DMS 273 (cell line): ENCODE measurements around the gene SMC1B.
"Not testable (repeated sequence)": the region's sequence is repeated elsewhere in the genome, so short reads cannot be mapped to it uniquely, and the experiment has no call there.

Experiments used
- DNase-seq: peaks from one replicate; lab custom pipeline; 2025; ENCODE audit not compliant: unreplicated experiment; lab: John Stamatoyannopoulos, UW

Gene SMC1B

GRCh38 chr22:45422237-45422983 lies 9.0 kb upstream of the SMC1B start:
- DNase-seq = no peak

- no peak for DNase-seq
Observed at GRCh38 chr22:45421349-45422055, 8.1 kb upstream of the SMC1B start.

GRCh38 chr22:45420539-45420938 lies 7.1 kb upstream of the SMC1B start:
- no peak for DNase-seq

GRCh38 chr22:45420011-45420410 lies 6.6 kb upstream of the SMC1B start:
- no peak for DNase-seq

- DNase-seq = no peak
Observed at GRCh38 chr22:45418770-45419138, 5.4 kb upstream of the SMC1B start.

GRCh38 chr22:45418056-45418769 lies 4.8 kb upstream of the SMC1B start:
- DNase-seq = no peak

- no peak for DNase-seq
Observed at GRCh38 chr22:45413013-45413367, 409 bp downstream of the SMC1B start.

- DNase-seq = no peak
Observed at GRCh38 chr22:45407793-45408192, 5.6 kb downstream of the SMC1B start.

GRCh38 chr22:45402466-45402985 lies 10.9 kb downstream of the SMC1B start:
- DNase-seq = no peak

GRCh38 chr22:45399712-45400445 lies 13.5 kb downstream of the SMC1B start:
- peak; percentile 79 for DNase-seq

GRCh38 chr22:45398214-45398613 lies 15.2 kb downstream of the SMC1B start:
- peak; percentile 46 for DNase-seq

- no peak for DNase-seq
Observed at GRCh38 chr22:45397806-45398205, 15.6 kb downstream of the SMC1B start.

GRCh38 chr22:45389546-45389945 lies 23.9 kb downstream of the SMC1B start:
- no peak for DNase-seq

GRCh38 chr22:45381348-45381747 lies 32.1 kb downstream of the SMC1B start:
- DNase-seq = no peak

- DNase-seq = no peak
Observed at GRCh38 chr22:45376703-45377102, 36.7 kb downstream of the SMC1B start.

GRCh38 chr22:45376009-45376408 lies 37.4 kb downstream of the SMC1B start:
- DNase-seq = no peak

GRCh38 chr22:45373592-45373991 lies 39.8 kb downstream of the SMC1B start:
- DNase-seq = not testable (repeated sequence)

- no peak for DNase-seq
Observed at GRCh38 chr22:45366713-45367112, 46.7 kb downstream of the SMC1B start.

GRCh38 chr22:45359627-45360026 lies 53.8 kb downstream of the SMC1B start:
- DNase-seq = no peak

- DNase-seq = no peak
Observed at GRCh38 chr22:45358127-45358526, 55.3 kb downstream of the SMC1B start.

- DNase-seq = no peak
Observed at GRCh38 chr22:45357490-45357889, 55.9 kb downstream of the SMC1B start.
